ENCODE measurements around the gene TOMM22.
"Not testable (repeated sequence)": the region's sequence is repeated elsewhere in the genome, so short reads cannot be mapped to it uniquely, and the experiment has no call there.

TOMM22 gene

DNA sequence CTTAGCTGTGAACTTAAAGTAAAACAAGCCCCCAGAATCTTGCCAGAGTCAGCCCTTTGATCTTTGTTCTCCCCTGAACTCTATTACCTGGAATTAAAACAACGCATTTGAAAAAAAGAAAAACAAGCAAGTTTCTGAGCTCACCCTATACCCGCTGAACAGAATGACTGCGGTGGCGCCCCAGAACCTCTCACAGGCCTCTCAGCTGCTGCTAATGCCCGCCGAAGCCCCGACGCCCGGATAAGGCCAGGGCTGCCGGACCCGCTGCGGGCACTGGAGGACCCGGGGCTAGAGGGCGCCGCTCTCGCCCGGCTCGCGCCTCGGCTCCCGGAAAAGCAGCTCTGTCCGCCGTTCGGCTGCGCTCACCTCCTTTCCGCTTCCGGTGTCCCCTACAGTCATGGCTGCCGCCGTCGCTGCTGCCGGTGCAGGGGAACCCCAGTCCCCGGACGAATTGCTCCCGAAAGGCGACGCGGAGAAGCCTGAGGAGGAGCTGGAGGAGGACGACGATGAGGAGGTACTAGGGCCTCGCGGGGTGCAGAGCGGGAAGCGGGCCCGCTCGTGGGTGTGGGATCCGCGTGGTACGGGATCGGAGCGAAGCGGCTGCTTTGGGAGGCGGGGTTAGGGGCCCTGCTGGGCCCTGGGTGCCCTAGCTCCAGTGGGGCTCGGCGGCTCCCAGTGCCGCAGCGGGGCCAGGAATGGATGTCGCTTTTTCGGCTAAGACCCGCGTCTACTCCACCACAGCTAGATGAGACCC lies at the start of gene TOMM22:
TOMM22 (plus strand) TSS at position 376 of the 754 bp plus-strand sequence; CDS start at position 398, 22 bp downstream.
- TF ChIP-seq, protein P1, sequence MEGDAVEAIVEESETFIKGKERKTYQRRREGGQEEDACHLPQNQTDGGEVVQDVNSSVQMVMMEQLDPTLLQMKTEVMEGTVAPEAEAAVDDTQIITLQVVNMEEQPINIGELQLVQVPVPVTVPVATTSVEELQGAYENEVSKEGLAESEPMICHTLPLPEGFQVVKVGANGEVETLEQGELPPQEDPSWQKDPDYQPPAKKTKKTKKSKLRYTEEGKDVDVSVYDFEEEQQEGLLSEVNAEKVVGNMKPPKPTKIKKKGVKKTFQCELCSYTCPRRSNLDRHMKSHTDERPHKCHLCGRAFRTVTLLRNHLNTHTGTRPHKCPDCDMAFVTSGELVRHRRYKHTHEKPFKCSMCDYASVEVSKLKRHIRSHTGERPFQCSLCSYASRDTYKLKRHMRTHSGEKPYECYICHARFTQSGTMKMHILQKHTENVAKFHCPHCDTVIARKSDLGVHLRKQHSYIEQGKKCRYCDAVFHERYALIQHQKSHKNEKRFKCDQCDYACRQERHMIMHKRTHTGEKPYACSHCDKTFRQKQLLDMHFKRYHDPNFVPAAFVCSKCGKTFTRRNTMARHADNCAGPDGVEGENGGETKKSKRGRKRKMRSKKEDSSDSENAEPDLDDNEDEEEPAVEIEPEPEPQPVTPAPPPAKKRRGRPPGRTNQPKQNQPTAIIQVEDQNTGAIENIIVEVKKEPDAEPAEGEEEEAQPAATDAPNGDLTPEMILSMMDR (IDR thresholded peaks at IDR 0.05; ENCODE audit: low read depth, low read length), result peak; percentile 78
- DNase-seq (ENCODE audit: extremely low read depth, low read depth), result peak; percentile 55

DNA sequence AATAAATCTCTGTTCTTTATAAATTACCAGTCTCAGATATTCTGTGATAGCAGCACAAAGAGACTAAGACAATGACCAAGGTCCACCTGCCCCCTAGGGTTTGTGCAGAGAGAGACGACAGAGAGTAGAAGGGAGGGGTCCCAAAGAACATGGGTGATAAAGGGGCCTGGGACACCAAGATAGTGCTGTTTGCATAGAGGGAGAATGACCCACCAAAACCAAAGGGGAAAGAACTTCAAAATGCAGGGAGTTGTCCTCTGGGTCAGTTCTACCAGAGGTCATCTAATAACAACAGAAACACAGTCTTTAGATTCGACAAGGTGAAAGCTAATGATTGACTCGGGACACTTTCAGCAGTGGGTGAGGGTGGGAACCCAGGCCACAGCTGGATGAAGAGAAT lies 49.2 kb upstream of the TOMM22 start:
- no peak for DNase-seq (ENCODE audit: extremely low read depth, low read depth)
- TF ChIP-seq, protein P1 (IDR thresholded peaks at IDR 0.05; ENCODE audit: low read depth, low read length), result no peak

DNA sequence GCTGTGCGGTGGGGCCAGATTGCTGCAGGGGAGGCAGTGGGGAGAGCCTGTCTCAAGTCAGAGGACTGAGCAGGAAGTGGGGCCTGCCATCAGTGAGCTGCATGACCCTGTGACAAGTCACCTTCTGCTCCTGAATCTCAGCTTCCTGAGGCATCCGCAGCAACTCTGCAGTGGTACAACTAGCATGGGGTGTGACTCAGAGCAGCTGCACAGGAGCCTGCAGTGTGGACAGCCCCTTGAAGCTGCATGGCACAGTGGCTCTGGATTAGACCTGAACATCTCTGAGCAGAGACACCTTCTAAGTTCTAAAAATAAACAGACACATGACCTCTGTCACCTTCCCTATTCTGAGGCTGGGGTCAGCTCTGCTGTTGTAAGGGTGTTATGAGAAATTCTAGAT lies 43.5 kb upstream of the TOMM22 start:
- no peak for DNase-seq (ENCODE audit: extremely low read depth, low read depth)
- TF ChIP-seq, protein P1 (IDR thresholded peaks at IDR 0.05; ENCODE audit: low read depth, low read length), result no peak

DNA sequence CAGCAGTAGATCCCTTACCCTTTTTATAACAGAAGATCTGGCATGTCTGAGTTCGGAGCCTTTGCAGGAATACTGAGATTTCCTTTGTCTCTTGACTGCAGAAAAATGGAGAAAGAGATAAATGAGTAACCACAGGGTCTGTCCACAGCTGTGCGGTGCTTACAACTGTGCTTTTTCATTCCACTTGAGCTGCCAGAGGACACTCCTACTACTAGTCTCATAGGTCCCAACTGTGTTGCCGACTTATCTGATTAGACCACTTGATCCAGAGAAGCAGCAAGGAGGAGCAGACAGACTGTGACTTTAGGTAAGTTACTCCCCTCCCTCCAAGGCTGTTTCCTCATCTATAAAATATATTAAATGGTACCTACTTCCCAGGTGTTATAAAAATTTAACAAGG lies 43.0 kb upstream of the TOMM22 start:
- DNase-seq (ENCODE audit: extremely low read depth, low read depth), result no peak
- TF ChIP-seq, protein P1 (IDR thresholded peaks at IDR 0.05; ENCODE audit: low read depth, low read length), result no peak

DNA sequence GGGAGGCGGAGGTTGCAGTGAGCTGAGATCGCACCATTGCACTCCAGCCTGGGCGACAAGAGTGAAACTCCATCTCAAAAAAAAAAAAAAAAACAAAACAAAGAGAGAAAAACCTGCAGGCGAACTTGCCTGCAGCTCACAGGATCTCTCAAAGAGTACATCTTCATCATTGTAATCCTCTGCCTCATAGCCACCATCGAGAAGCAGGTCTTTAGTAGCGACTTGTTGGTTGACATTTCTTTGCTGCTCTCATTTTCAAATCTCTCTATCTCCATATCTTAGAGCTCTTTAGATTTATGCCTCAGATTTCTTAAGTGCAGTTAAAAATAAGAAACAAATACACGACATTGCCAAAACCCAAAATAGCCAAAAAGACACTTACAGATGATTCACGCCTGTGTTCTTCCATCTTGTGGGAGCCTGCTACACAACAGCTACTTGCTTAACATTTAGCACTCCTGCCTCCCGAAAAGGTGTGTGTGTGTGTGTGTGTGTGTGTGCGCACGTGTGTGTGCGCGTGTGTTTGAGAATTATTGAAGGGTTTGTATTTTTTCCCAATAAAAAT lies 40.2 kb upstream of the TOMM22 start:
- TF ChIP-seq, protein P1 (IDR thresholded peaks at IDR 0.05; ENCODE audit: low read depth, low read length), result no peak
- DNase-seq (ENCODE audit: extremely low read depth, low read depth), result no peak

DNA sequence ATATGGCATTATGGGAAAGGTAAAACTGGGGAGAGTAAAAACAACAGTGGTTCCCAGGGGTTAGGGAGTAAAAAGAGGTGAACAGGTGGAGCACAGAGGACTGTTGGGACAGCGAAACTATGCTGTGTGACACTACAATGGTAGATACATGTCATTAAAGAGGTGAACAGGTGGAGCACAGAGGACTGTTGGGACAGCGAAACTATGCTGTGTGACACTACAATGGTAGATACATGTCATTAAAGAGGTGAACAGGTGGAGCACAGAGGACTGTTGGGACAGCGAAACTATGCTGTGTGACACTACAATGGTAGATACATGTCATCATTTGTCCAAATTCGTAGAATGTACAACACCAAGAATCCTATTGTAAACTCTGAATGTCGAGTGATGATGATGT lies 37.5 kb upstream of the TOMM22 start:
- not testable (repeated sequence) for DNase-seq (ENCODE audit: extremely low read depth, low read depth)

DNA sequence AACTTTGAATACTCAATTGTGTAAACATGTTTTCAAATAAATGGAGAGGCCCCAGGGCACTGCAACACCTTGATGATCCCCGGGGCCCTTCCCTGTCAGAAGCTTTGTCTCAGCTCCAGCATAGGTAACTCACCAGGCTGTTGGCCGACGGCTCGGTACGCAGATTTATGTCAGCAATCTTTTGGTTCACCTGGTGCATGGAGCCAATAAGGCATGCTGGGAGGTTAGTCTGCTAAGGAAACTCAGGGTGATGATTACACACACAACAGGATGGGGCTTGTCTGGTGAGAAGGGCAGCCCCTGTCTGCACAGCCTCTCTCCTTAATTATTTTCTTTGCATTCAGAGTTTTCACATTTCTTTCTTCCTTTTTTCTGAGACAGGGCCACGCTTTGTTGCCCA lies 36.3 kb upstream of the TOMM22 start:
- no peak for DNase-seq (ENCODE audit: extremely low read depth, low read depth)
- TF ChIP-seq, protein P1 (IDR thresholded peaks at IDR 0.05; ENCODE audit: low read depth, low read length), result no peak

All from AG09319 (cell line).